HG02981 (cell line): Measurements from ENCODE around the gene PLEKHN1.

Experiments used
- ATAC-seq: cut with Tn5 transposase; IDR thresholded peaks from one replicate; pipeline ENCODE4 v1.9.1; 2021; ENCODE audit warnings: mild to moderate bottlenecking, moderate library complexity; ENCODE audit not compliant: unreplicated experiment

The PLEKHN1 gene

GRCh38 chr1:959731-960362 lies 6.4 kb upstream of the PLEKHN1 start:
- ATAC-seq, result no peak

GRCh38 chr1:960363-961131 lies 5.7 kb upstream of the PLEKHN1 start, which contains the start of gene KLHL17:
KLHL17 (plus strand) TSS chr1:960584; CDS start chr1:960694, 110 bp downstream.
- peak; percentile 53 for ATAC-seq

- no peak for ATAC-seq
Observed at GRCh38 chr1:961132-961669, 5.1 kb upstream of the PLEKHN1 start.

- no peak for ATAC-seq
Observed at GRCh38 chr1:962381-963300, 3.6 kb upstream of the PLEKHN1 start.

DNA sequence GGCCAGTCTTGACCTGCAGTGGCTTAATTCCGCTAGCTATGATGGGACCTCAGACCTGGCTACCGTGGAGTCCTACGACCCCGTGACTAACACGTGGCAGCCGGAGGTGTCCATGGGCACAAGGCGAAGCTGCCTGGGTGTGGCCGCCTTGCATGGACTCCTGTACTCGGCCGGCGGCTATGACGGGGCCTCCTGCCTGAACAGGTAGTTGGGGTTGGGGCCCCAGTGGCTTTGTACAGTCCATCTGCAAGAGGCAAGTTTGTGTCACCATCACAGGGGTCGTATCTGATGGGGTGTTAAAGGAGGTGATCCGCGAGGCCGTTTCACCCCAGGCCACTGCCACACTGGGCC lies 3.0 kb upstream of the PLEKHN1 start:
- ATAC-seq, result no peak

- ATAC-seq, result no peak
Observed at GRCh38 chr1:963746-964525, 2.3 kb upstream of the PLEKHN1 start.

DNA sequence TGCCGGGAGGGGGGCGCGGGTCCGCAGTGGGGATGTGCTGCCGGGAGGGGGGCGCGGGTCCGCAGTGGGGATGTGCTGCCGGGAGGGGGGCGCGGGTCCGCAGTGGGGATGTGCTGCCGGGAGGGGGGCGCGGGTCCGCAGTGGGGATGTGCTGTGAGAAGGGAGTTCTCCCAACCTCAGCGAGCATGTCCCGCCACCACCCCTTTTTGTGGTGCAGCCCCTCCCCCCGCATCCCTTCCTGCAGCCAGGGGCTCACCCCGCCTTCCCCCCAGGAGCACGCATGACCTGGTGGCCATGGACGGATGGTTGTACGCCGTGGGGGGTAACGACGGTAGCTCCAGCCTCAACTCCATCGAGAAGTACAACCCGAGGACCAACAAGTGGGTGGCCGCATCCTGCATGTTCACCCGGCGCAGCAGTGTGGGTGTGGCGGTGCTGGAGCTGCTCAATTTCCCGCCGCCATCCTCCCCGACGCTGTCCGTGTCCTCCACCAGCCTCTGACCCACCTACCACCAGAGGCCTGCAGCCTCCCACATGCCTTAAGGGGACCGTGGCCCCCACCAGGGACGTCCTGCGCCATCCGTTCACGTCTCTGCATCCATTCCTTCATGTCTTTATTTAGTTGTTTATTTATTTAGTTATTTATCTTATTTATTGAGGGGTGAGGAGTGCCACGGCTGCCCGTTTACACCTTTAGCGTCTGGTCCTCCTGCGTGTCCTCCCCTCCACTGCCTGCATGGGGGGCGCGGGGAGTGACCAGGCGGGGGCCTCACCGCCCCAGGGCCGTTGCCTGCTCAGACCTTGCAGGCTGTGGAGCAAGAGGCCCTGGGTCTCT lies 1.4 kb upstream of the PLEKHN1 start:
- no peak for ATAC-seq

GRCh38 chr1:965526-966134 lies 652 bp upstream of the PLEKHN1 start:
- ATAC-seq, result no peak

DNA sequence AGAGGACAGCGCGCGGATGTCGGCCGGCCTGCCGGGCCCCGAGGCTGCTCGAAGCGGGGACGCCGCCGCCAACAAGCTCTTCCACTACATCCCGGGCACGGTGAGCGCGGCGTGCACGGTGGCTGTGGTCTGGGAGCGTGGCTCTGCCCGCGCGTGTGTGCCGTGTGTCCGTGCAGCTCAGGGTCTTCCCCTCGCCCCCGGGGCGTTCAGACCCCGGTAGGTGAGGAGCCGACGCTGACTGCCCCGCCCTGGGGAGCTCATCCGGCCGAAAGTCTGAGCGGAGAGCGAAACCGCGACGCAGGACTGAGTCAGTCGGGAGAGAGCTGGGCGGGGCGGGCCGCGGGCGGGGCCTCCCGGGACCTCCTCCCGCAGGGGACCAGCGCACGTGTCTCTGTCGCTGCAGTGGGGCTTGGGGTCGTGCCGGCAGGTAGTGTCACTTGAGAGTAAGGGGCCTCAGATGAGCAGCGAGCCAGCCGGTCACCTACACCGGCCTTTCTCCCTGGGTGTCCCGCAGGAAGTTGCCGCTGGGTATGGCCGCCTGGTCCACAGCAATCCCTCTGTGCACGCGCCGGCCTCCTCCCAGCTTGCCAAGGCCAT lies 520 bp downstream of the PLEKHN1 start:
- peak; percentile 58 for ATAC-seq

DNA sequence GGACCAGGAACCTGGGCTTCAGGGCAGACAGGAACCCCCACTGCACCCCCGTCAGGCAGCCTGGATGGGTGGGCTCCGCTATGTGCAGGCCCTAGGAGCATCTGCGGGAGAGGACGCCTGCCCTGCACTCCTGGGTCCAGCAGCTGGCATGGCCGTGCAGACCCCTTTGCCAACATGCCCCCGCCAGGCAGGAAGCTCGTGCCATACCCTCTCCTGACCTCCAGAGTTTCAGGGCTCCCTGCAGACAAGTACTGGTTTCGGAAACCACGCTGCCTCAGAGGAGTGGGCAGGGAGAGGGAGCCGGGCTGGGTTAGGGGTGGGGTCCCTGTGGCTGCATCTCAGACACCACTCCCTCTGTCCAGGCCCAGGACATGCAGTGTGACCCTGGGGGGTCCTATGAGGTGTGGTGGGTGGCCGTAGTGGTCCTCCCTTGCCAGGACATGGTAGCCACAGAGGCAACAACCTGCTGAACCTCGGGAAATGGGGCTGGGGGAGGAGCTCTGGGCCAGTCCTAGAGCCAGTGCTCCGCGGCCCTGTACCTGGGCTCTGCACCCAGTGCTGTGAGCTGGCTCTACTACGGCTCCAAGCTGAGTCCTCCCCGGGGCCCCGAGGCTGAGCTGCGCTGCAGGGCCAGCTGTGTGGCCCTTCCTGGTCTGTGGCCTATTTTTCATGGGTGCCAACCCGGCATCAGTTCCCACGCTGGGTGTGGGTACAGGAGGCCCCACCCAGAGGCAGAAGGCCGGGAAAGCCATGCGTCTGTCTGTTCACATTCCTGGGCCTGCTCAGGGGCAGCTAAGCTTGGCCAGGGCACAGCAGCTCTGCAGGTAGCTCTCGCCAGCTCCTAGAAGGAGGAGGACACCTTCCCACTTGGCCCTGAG lies 1.4 kb downstream of the PLEKHN1 start:
- ATAC-seq, result no peak

- ATAC-seq, result no peak
Observed at GRCh38 chr1:969260-969855, 3.1 kb downstream of the PLEKHN1 start.

DNA sequence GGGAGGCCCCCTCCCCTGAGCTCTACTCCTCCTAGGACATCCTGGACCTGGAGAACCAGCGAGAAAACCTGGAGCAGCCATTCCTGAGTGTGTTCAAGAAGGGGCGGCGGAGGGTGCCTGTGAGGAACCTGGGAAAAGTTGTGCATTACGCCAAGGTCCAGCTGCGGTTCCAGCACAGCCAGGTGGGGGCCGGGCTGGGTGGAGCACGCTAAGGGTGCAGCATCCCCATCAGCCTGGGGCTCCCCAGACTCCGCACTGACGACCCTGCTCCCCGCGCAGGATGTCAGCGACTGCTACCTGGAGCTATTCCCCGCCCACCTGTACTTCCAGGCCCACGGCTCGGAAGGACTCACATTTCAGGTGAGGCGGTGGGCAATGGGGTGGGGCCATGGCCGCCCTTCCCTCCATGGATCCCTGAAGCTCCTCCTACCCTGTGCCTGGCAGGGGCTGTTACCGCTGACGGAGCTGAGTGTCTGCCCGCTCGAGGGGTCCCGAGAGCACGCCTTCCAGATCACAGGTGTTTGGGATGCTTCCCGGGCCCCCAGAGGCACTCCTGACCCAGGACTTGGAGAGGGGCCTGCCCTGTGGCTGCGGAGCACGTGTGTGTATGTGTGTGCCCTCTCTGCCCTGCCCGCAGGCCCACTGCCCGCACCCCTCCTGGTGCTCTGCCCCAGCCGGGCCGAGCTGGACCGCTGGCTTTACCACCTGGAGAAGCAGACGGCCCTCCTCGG lies 4.1 kb downstream of the PLEKHN1 start:
- no peak for ATAC-seq

DNA sequence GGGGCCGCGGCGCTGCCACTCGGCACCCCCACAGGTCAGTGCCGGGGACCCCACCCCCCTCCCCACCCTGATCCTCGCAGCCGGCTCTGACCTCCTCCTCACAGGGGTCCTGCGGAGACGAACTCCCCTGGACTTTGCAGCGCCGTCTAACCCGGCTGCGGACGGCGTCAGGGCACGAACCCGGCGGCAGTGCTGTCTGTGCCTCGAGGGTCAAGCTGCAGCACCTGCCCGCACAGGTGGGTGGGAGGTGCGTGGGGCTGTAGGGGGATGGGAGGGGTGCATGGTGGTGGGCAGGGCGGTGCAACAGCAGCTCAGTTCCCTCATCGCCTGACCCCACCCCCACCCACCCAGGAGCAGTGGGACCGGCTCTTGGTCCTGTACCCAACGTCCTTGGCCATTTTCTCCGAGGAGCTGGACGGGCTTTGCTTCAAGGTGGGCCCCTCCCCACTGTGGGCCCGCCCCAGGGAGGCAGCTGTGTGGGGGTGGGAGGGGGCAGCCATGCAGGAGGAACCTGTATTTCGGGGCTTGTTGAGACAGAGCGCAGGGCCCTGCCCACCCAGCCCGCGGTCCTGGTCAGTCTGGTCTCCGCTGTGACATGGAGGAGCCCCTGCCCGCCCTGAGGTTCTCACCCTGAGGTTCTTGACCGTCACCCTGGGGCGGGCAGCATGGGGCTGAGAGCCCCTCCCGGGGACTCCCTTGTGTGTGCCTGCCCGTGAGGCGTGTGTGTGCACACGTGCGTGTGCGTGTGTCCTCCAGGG lies 4.9 kb downstream of the PLEKHN1 start:
- ATAC-seq, result no peak

DNA sequence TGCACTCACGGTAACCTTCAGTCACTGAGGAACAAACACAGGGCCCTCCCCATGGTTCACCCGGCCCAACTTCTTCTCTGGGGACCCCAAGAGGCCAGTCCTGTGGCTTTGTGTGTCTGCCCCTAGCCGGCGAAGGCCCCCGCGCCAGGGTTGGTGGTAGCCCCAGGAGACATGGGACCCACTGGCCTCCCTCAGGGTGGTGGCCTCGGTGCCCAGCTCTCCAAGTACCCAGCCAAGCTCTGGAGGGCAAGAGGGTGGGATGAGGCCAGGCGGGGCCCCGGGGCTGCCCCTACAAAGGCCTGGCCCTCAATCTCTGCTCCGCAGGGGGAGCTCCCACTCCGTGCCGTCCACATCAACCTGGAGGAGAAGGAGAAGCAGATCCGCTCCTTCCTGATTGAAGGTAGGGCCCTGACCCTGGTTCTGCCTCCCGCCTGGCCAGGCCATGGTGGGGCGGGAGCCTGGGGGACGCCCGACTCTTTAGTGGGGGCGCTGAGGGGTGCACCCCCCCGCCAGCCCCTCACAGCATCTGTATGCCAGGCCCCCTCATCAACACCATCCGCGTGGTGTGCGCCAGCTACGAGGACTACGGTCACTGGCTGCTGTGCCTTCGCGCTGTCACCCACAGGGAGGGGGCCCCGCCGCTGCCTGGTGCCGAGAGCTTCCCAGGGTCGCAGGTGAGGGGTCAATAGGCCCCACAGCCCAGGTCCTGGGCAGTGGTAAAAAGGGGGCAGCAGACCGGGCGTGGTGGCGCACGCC lies 5.6 kb downstream of the PLEKHN1 start:
- no peak for ATAC-seq

DNA sequence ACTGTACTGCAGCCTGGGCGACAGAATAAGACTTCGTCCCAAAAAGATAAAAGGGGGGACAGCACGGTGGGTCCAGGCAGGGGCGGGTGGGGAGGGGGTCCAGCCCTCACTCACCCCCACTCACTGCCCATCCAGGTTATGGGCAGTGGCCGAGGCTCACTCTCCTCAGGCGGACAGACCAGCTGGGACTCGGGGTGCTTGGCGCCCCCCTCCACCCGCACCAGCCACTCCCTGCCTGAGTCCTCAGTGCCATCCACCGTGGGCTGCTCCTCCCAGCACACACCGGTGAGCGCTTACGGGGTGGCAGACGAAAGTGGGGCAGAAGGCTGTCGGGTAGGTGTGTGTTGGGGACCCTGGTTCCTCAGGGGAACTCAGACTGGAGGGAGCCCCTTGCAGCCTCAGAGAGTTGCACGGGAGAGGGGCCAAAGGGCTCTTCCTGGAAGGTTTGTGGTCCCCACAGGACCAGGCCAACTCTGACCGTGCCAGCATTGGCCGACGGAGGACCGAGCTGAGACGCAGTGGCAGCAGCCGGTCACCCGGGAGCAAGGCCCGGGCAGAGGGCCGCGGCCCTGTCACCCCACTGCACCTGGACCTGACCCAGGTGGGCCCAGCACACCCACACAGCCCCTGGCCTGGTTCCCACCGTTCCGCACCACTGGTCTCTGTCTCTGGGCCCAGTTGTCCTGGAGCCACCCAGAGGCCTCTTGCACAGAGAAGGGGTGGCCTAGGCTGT lies 6.6 kb downstream of the PLEKHN1 start:
- ATAC-seq, result no peak
